Measurements from ENCODE around the gene AKIRIN2. TPM values are rescaled to one million over a fixed set of nuclear protein-coding genes. Genes with fewer than 3 reads are reported as not detected.

The AKIRIN2 gene
- total RNA-seq, 4 donors from 2014 or later = 17.4 to 24.0 (median 21.7) TPM

DNA sequence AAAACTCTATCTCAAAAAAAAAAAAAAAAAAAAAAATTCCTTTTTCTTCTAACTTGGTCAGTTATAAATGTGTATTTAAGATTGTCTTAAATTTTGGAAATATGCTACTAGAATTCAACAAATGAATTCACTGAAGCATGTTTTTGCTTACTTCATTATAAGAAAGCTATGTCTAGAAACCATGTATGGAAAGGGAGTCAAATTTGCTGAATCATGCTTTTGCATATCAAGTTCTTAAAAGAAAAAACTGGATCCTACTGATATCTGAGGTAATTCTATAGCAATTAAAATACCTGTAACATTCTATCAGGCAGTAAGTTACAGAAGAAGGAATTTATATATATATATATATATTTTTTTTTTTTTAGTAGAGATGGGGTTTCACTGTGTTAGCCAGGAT is 27.7 kb downstream of the AKIRIN2 start:
- Histone ChIP-seq H3K9me3 (no peaks in the 10 kb centered on the region), H3K4me1 (peaks cover 0 to 11% (median 6%) of the 10 kb centered on the region in 4 donors), H3K4me3 (no peak overlapping the region), H3K27me3 (no peaks in the 10 kb centered on the region), H3K27ac (replicated peaks in 1 of 4) (no peak overlapping the region), H3K36me3 (peaks cover 0 to 86% (median 57%) of the 10 kb centered on the region in 4 donors)
- TF ChIP-seq, protein P1, sequence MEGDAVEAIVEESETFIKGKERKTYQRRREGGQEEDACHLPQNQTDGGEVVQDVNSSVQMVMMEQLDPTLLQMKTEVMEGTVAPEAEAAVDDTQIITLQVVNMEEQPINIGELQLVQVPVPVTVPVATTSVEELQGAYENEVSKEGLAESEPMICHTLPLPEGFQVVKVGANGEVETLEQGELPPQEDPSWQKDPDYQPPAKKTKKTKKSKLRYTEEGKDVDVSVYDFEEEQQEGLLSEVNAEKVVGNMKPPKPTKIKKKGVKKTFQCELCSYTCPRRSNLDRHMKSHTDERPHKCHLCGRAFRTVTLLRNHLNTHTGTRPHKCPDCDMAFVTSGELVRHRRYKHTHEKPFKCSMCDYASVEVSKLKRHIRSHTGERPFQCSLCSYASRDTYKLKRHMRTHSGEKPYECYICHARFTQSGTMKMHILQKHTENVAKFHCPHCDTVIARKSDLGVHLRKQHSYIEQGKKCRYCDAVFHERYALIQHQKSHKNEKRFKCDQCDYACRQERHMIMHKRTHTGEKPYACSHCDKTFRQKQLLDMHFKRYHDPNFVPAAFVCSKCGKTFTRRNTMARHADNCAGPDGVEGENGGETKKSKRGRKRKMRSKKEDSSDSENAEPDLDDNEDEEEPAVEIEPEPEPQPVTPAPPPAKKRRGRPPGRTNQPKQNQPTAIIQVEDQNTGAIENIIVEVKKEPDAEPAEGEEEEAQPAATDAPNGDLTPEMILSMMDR (IDR thresholded peaks at IDR 0.05) = no peak
- TF ChIP-seq EP300 (IDR thresholded peaks at IDR 0.05) (no peak), POLR2A (IDR thresholded peaks at IDR 0.05; ENCODE audit: low read depth) (no peak)
- intact Hi-C loops (cut with DNase I) = no loop called here
- DNase-seq (ENCODE audit: extremely low spot score) = no peak

DNA sequence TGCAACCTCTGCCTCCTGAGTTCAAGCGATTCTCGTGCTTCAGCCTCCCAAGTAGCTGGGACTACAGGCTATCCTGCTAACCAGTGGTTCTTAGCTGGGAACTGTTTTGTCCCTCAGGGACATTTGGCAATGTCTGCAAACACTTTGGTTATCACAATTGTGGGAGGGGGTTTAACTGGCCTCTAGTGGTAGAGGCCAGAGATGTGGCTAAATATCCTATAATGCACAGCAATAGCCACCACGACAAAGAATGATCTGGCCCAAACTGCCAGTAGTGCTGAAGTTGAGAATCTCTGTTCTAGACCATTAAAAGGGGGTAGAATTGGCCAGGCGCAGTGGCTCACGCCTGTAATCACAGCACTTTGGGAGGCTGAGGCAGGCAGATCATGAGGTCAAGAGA is 28.8 kb downstream of the AKIRIN2 start:
- Histone ChIP-seq H3K27ac (replicated peaks in 1 of 4) (no peak overlapping the region), H3K27me3 (no peaks in the 10 kb centered on the region), H3K9me3 (no peaks in the 10 kb centered on the region), H3K4me1 (peaks cover 0 to 11% (median 6%) of the 10 kb centered on the region in 4 donors), H3K36me3 (peaks cover 0 to 90% (median 55%) of the 10 kb centered on the region in 4 donors), H3K4me3 (no peak overlapping the region)
- DNase-seq (ENCODE audit: extremely low spot score) = no peak
- intact Hi-C loops (cut with DNase I) = no loop called here
- TF ChIP-seq EP300 (IDR thresholded peaks at IDR 0.05) = no peak
- no peak for TF ChIP-seq POLR2AphosphoS5 (IDR thresholded peaks at IDR 0.05)
- TF ChIP-seq, protein P1 (IDR thresholded peaks at IDR 0.05) = no peak
- TF ChIP-seq POLR2A (IDR thresholded peaks at IDR 0.05; ENCODE audit: low read depth) = no peak
- 94% methylated on average over 5 of the region's 5 CpGs for WGBS

DNA sequence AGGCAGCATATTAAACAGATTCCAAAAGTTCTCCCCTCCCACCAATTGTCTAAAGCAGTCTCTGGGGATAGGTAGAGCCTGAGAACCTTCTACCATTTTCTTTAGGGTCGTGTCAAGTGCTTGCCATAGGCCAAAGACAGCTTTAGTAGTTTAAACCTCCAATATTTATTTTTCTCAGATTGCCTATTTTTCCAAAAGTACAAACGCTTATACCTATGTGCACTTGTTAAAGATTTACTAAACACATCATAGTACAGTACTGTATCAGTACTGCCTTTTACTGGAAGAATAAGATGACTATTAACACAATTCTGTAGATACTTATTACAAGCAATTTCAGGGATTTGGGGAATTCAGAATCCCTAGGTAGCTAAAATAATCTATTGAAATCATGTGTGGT is 29.4 kb downstream of the AKIRIN2 start:
- intact Hi-C loops (cut with DNase I) = no loop called here
- peaks cover 0 to 90% (median 53%) of the 10 kb centered on the region in 4 donors for H3K36me3 ChIP-seq
- DNase-seq (ENCODE audit: extremely low spot score) = no peak
- H3K4me3 ChIP-seq = no peak overlapping the region
- H3K27ac ChIP-seq (replicated peaks in 1 of 4) = no peak overlapping the region
- TF ChIP-seq EP300 (IDR thresholded peaks at IDR 0.05) (no peak), POLR2AphosphoS5 (IDR thresholded peaks at IDR 0.05) (no peak), POLR2A (IDR thresholded peaks at IDR 0.05; ENCODE audit: low read depth) (no peak)
- TF ChIP-seq, protein P1 (IDR thresholded peaks at IDR 0.05) = no peak
- peaks cover 0 to 11% (median 6%) of the 10 kb centered on the region in 4 donors for H3K4me1 ChIP-seq
- H3K27me3 ChIP-seq = no peaks in the 10 kb centered on the region
- no peaks in the 10 kb centered on the region for H3K9me3 ChIP-seq
- 92% methylated on average over 2 of the region's 2 CpGs for WGBS

DNA sequence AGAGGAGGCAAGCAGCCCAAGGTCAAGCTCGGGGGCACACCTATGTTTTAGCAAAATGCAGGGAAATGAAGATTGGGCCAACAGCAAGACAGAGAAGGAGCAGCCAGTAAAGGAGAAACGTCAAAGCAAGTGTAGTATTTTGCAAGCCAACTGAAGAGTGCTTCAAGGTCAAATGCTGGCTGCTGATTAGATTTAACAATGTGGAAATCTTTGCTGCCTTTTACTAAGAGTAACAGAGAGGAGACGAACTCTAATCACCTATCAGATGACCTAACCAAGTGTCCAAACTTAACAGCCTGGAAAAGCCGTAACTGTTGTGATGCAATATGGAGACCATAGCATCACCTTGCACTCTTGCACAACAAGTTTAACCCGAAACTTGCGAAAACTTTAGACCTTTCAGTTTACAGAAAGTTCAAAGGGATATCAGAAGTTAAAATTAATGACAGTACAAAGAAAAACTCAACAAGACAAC is 30.4 kb downstream of the AKIRIN2 start:
- no peaks in the 10 kb centered on the region for H3K9me3 ChIP-seq
- no peak overlapping the region for H3K4me3 ChIP-seq
- TF ChIP-seq POLR2A (IDR thresholded peaks at IDR 0.05; ENCODE audit: low read depth) (no peak), POLR2AphosphoS5 (IDR thresholded peaks at IDR 0.05) (no peak), EP300 (IDR thresholded peaks at IDR 0.05) (no peak)
- TF ChIP-seq, protein P1 (IDR thresholded peaks at IDR 0.05) = no peak
- H3K36me3 ChIP-seq = peaks cover 0 to 90% (median 50%) of the 10 kb centered on the region in 4 donors
- intact Hi-C loops (cut with DNase I) = no loop called here
- DNase-seq (ENCODE audit: extremely low spot score) = no peak
- no peaks in the 10 kb centered on the region for H3K27me3 ChIP-seq
- 79% methylated on average over 6 of the region's 6 CpGs for WGBS
- peaks cover 0 to 11% (median 6%) of the 10 kb centered on the region in 4 donors for H3K4me1 ChIP-seq
- no peak overlapping the region for H3K27ac ChIP-seq (replicated peaks in 1 of 4)

DNA sequence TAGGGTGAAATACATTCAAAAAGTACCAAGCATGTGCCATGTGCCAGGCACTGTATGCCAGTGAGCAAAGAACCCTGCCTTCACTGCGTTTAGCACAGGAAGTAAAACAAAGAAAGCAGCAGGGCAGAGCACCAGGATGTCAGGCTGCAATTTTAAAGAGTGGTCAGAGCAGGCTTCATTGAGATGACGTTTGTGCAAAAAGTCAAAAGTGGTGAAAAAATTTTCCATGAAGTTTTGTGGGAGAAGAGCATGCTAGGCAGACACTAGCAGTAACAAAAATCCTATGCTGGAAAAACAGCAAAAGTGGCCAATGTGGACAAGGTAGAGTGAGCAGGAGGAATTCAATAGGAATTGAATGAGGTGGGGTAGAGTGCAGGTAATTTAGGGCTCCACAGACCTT is 31.3 kb downstream of the AKIRIN2 start:
- 46% methylated on average over 2 of the region's 2 CpGs for WGBS
- Histone ChIP-seq H3K36me3 (peaks cover 0 to 88% (median 43%) of the 10 kb centered on the region in 4 donors), H3K27ac (replicated peaks in 1 of 4) (no peak overlapping the region), H3K4me3 (no peak overlapping the region), H3K27me3 (no peaks in the 10 kb centered on the region), H3K9me3 (no peaks in the 10 kb centered on the region), H3K4me1 (peaks cover 0 to 11% (median 6%) of the 10 kb centered on the region in 4 donors)
- intact Hi-C loops (cut with DNase I) = no loop called here
- no peak for TF ChIP-seq POLR2AphosphoS5 (IDR thresholded peaks at IDR 0.05)
- TF ChIP-seq EP300 (IDR thresholded peaks at IDR 0.05) = no peak
- TF ChIP-seq POLR2A (IDR thresholded peaks at IDR 0.05; ENCODE audit: low read depth) = no peak
- TF ChIP-seq, protein P1 (IDR thresholded peaks at IDR 0.05) = no peak
- no peak for DNase-seq (ENCODE audit: extremely low spot score)
